ENCODE results near the gene GTPBP2.
A peak's percentile ranks its signal among the peaks of the same experiment; 100 is the strongest.

The GTPBP2 gene

DNA sequence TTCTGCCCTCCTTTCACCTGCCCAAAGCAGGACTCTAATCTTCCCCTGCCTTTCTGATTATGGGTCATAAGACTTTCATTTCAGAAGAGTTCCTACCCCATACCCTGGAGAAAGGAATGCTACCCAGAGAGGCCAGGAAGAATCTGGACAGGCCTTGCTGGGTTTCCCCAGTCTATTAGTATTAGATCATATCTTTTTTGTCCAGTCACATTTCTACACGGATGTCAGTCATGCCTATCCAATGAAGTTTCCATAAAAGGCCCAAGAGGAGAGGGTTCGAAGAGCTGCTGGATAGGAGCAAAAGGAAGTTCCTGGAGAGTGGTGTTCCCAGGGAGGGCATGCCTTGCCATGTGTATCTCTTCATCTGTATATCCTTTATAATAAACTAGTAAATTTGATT, 49.9 kb downstream of the GTPBP2 start:
- Histone ChIP-seq H3K79me2 (ENCODE audit: insufficient read depth, low read depth) (peaks cover 53% of the 10 kb centered on the region), H3K4me2 (0 out of 2 replicates have a peak overlapping the region, but pooled peaks have one; percentile 6), H3K4me3 (IDR thresholded peaks at IDR 0.05; ENCODE audit: insufficient read depth, low read depth, low read length) (no peak overlapping the region)

DNA sequence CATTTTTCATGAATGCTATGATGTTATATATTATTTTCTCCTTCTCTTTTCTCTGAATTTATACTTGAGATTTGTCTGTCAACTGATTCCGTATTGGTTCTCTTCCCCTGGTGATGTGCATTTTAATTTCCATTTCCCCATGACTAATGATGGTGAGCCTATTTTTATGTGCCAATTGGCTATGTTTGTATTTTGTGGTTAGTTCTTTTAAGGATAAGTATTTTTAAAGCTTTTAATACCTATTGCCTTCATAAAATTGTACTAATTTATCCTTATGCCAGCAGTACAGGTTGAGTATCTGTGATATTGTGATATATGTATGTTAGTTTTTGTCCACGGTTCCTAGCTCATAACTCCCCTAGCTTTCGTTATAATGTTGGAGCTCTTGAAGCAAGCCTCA, 50.3 kb downstream of the GTPBP2 start:
- Histone ChIP-seq H3K4me1 (ENCODE audit: low read depth, poor library complexity, severe bottlenecking) (peaks cover 24% of the 10 kb centered on the region), H4K20me1 (ENCODE audit: insufficient read depth) (no peaks in the 10 kb centered on the region), H3K27ac (no peak overlapping the region), H2AFZ (ENCODE audit: low read depth) (no peak overlapping the region), H3K27me3 (ENCODE audit: insufficient read depth, low read depth) (no peaks in the 10 kb centered on the region), H3K36me3 (ENCODE audit: insufficient read depth) (no peaks in the 10 kb centered on the region), H3K4me3 (IDR thresholded peaks at IDR 0.05; ENCODE audit: insufficient read depth, low read depth, low read length) (no peak overlapping the region), H3K4me2 (peak overlapping the region; percentile 6; the same call in 1 of the 2 replicates), H3K9ac (no peak overlapping the region), H3K79me2 (ENCODE audit: insufficient read depth, low read depth) (peaks cover 57% of the 10 kb centered on the region)
- TF ChIP-seq, protein P1, sequence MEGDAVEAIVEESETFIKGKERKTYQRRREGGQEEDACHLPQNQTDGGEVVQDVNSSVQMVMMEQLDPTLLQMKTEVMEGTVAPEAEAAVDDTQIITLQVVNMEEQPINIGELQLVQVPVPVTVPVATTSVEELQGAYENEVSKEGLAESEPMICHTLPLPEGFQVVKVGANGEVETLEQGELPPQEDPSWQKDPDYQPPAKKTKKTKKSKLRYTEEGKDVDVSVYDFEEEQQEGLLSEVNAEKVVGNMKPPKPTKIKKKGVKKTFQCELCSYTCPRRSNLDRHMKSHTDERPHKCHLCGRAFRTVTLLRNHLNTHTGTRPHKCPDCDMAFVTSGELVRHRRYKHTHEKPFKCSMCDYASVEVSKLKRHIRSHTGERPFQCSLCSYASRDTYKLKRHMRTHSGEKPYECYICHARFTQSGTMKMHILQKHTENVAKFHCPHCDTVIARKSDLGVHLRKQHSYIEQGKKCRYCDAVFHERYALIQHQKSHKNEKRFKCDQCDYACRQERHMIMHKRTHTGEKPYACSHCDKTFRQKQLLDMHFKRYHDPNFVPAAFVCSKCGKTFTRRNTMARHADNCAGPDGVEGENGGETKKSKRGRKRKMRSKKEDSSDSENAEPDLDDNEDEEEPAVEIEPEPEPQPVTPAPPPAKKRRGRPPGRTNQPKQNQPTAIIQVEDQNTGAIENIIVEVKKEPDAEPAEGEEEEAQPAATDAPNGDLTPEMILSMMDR (conservative IDR thresholded peaks at IDR 0.05; ENCODE audit: low read depth, low read length) = no peak

More for the DNA sequence above, 49.9 kb downstream of the GTPBP2 start:
- Histone ChIP-seq H2AFZ (ENCODE audit: low read depth) (no peak overlapping the region), H3K36me3 (ENCODE audit: insufficient read depth) (0 out of 2 replicates have a peak, but pooled peaks cover 3% of the 10 kb centered on the region), H3K4me1 (ENCODE audit: low read depth, poor library complexity, severe bottlenecking) (peaks cover 20% of the 10 kb centered on the region), H3K27ac (no peak overlapping the region), H3K27me3 (ENCODE audit: insufficient read depth, low read depth) (no peaks in the 10 kb centered on the region), H3K9ac (no peak overlapping the region), H4K20me1 (ENCODE audit: insufficient read depth) (no peaks in the 10 kb centered on the region)
- TF ChIP-seq, protein P1 (conservative IDR thresholded peaks at IDR 0.05; ENCODE audit: low read depth, low read length) = no peak

DNA sequence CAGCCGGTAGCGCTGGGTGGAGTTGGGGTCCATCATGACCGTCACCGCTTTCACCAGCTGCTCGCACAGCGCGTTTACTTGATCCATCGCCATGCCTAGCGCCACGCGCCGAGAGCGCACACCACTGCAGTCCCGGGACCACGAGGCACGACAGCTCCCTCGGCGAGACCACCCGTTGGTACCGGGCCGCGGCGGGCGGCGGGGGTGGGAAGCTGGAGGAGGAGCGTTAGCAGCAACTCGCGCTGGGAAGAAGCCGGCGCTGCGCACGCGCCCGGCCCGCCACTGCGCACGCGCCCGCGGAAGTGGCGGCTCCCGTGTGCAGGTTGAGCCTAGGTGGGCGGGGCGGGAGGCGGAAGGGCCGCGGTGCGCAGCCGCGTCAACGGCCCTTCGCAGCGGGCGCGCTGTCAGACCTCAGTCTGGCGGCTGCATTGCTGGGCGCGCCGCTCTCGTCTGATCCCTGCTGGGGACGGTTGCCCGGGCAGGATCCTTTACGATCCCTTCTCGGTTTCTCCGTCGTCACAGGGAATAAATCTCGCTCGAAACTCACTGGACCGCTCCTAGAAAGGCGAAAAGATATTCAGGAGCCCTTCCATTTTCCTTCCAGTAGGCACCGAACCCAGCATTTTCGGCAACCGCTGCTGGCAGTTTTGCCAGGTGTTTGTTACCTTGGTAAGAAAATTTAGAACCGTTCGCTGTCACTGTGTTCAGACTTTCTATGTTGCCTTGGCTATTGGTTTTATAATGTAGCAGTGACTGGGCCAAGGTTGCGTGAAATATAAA, 53.1 kb downstream of the GTPBP2 start, which contains the start of the genes POLH and XPO5:
POLH (plus strand) TSS at position 414 of the 780 bp plus-strand sequence. CDS start 6,135 bp downstream, outside the sequence.
XPO5 (minus strand) TSS at position 267 of the 780 bp plus-strand sequence; CDS start at position 93, 174 bp downstream.
- Histone ChIP-seq H3K27me3 (ENCODE audit: insufficient read depth, low read depth) (no peaks in the 10 kb centered on the region), H3K36me3 (ENCODE audit: insufficient read depth) (no peaks in the 10 kb centered on the region; the same call in 1 of the 2 replicates), H3K9ac (peak within 1 kb of the TSS; percentile 69; the same call in 1 of the 2 replicates), H3K79me2 (ENCODE audit: insufficient read depth, low read depth) (peaks cover 69% of the 10 kb centered on the region), H2AFZ (ENCODE audit: low read depth) (peak within 1 kb of the TSS; percentile 74), H3K27ac (peak within 1 kb of the TSS; percentile 63), H3K4me1 (ENCODE audit: low read depth, poor library complexity, severe bottlenecking) (peaks cover 32% of the 10 kb centered on the region), H3K4me2 (peak within 1 kb of the TSS; percentile 83), H4K20me1 (ENCODE audit: insufficient read depth) (no peaks in the 10 kb centered on the region), H3K4me3 (IDR thresholded peaks at IDR 0.05; ENCODE audit: insufficient read depth, low read depth, low read length) (peak within 1 kb of the TSS; percentile 45)
- TF ChIP-seq, protein P1 (conservative IDR thresholded peaks at IDR 0.05; ENCODE audit: low read depth, low read length) = no peak

DNA sequence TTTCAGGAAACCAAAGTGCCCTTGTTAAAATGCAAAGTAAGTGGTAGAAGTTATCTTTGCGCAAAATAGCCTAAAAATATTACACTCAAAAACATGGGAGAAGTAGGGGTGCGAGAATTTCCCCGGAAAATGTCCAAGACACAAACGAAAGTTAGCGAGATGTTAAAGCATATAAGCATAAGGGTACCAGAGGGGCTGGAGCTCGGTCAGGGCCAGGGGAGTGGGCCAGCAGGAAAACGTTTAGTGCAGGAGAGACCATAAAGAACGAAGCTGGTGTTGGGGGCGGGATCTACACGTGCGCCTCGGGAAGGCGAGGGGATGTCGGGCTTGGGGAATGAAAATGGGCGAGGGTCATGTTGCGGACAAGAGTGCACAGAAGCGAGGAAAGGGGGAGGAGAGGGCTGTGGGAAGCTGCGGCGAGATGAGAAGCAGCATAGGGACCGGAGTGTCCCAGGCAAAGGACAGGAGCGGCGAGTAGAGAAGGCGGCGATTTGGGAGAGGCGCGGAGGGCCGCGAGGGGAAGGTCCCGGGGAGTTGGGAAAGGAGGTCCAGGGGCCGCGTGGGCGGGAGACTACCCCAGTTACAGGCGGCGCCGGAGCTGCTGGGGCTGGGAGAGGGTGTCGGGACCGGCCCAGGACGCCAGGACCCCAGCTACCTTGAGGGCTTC, 53.8 kb downstream of the GTPBP2 start:
- peak overlapping the region; percentile 74 for H2AFZ ChIP-seq (ENCODE audit: low read depth)
- no peaks in the 10 kb centered on the region for H4K20me1 ChIP-seq (ENCODE audit: insufficient read depth)
- no peaks in the 10 kb centered on the region; the same call in 1 of the 2 replicates for H3K36me3 ChIP-seq (ENCODE audit: insufficient read depth)
- H3K4me2 ChIP-seq = peak overlapping the region; percentile 34
- peak overlapping the region; percentile 45 for H3K4me3 ChIP-seq (IDR thresholded peaks at IDR 0.05; ENCODE audit: insufficient read depth, low read depth, low read length)
- H3K27me3 ChIP-seq (ENCODE audit: insufficient read depth, low read depth) = no peaks in the 10 kb centered on the region
- TF ChIP-seq, protein P1 (conservative IDR thresholded peaks at IDR 0.05; ENCODE audit: low read depth, low read length) = no peak
- H3K27ac ChIP-seq = peak overlapping the region; percentile 63
- peak overlapping the region; percentile 69; the same call in 1 of the 2 replicates for H3K9ac ChIP-seq
- peaks cover 69% of the 10 kb centered on the region for H3K79me2 ChIP-seq (ENCODE audit: insufficient read depth, low read depth)
- peaks cover 32% of the 10 kb centered on the region for H3K4me1 ChIP-seq (ENCODE audit: low read depth, poor library complexity, severe bottlenecking)
